ENCODE data around the gene TRIM24. TPM values are rescaled to one million over a fixed set of nuclear protein-coding genes. Genes with fewer than 3 reads are reported as not detected.

The TRIM24 gene
- total and polyA plus RNA-seq, 2 of the 13 experiments (the other 11 are each of a cell fraction or from before 2014, with no cell fraction given) = 100 to 106 TPM

GRCh38 chr7:138460176-138460648 lies at the start of gene TRIM24 (continued):
- TF ChIP-seq, protein P1, sequence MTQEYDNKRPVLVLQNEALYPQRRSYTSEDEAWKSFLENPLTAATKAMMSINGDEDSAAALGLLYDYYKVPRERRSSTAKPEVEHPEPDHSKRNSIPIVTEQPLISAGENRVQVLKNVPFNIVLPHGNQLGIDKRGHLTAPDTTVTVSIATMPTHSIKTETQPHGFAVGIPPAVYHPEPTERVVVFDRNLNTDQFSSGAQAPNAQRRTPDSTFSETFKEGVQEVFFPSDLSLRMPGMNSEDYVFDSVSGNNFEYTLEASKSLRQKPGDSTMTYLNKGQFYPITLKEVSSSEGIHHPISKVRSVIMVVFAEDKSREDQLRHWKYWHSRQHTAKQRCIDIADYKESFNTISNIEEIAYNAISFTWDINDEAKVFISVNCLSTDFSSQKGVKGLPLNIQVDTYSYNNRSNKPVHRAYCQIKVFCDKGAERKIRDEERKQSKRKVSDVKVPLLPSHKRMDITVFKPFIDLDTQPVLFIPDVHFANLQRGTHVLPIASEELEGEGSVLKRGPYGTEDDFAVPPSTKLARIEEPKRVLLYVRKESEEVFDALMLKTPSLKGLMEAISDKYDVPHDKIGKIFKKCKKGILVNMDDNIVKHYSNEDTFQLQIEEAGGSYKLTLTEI (CRISPR knock-in tag; conservative IDR thresholded peaks at IDR 0.05) = no peak
- TF ChIP-seq FOXP1 (IDR thresholded peaks at IDR 0.05) (no peak), FOXP1 (CRISPR knock-in tag; IDR thresholded peaks at IDR 0.05) (no peak), SPEN (CRISPR knock-in tag; IDR thresholded peaks at IDR 0.05; ENCODE audit: low read depth) (peak; percentile 68), NFE2L1 (CRISPR knock-in tag; IDR thresholded peaks at IDR 0.05; ENCODE audit: borderline replicate concordance) (no peak), HIVEP1 (CRISPR knock-in tag; IDR thresholded peaks at IDR 0.05) (peak; percentile 88), ZMAT5 (CRISPR knock-in tag; IDR thresholded peaks at IDR 0.05; ENCODE audit: borderline replicate concordance, low read depth) (no peak), ZEB1 (IDR thresholded peaks at IDR 0.05; ENCODE audit: insufficient replicate concordance, low read depth) (no peak), ARHGAP35 (CRISPR knock-in tag; IDR thresholded peaks at IDR 0.05; ENCODE audit: borderline replicate concordance) (no peak), ZNF501 (CRISPR knock-in tag; IDR thresholded peaks at IDR 0.05) (no peak), ZNF496 (CRISPR knock-in tag; IDR thresholded peaks at IDR 0.05; ENCODE audit: insufficient replicate concordance) (no peak), ZFAT (CRISPR knock-in tag; conservative IDR thresholded peaks at IDR 0.05) (no peak), ZNF878 (CRISPR knock-in tag; IDR thresholded peaks at IDR 0.05) (no peak), GLI4 (CRISPR knock-in tag; IDR thresholded peaks at IDR 0.05; ENCODE audit: borderline replicate concordance) (no peak; the same call in 1 of the 2 replicates), ZNF44 (CRISPR knock-in tag; IDR thresholded peaks at IDR 0.05) (no peak), ZNF792 (CRISPR knock-in tag; IDR thresholded peaks at IDR 0.05) (no peak), ZNF788 (CRISPR knock-in tag; IDR thresholded peaks at IDR 0.05; ENCODE audit: borderline replicate concordance) (peak; percentile 56; the same call in 1 of the 2 replicates), RARG (CRISPR knock-in tag; IDR thresholded peaks at IDR 0.05; ENCODE audit: low read depth) (no peak), KDM5A (IDR thresholded peaks at IDR 0.05; ENCODE audit: borderline replicate concordance, low read length) (no peak), HOXA7 (CRISPR knock-in tag; IDR thresholded peaks at IDR 0.05) (no peak), ARID2 (CRISPR knock-in tag; IDR thresholded peaks at IDR 0.05; ENCODE audit: borderline replicate concordance) (no peak), SETDB1 (CRISPR knock-in tag; IDR thresholded peaks at IDR 0.05; ENCODE audit: borderline replicate concordance) (no peak), XBP1 (CRISPR knock-in tag; IDR thresholded peaks at IDR 0.05) (no peak), KLF9 (CRISPR knock-in tag; IDR thresholded peaks at IDR 0.05; ENCODE audit: low read depth) (no peak), ZNF546 (CRISPR knock-in tag; conservative IDR thresholded peaks at IDR 0.05) (peak; percentile 80), ZNF777 (CRISPR knock-in tag; IDR thresholded peaks at IDR 0.05) (no peak)
- TF ChIP-seq, protein P2, sequence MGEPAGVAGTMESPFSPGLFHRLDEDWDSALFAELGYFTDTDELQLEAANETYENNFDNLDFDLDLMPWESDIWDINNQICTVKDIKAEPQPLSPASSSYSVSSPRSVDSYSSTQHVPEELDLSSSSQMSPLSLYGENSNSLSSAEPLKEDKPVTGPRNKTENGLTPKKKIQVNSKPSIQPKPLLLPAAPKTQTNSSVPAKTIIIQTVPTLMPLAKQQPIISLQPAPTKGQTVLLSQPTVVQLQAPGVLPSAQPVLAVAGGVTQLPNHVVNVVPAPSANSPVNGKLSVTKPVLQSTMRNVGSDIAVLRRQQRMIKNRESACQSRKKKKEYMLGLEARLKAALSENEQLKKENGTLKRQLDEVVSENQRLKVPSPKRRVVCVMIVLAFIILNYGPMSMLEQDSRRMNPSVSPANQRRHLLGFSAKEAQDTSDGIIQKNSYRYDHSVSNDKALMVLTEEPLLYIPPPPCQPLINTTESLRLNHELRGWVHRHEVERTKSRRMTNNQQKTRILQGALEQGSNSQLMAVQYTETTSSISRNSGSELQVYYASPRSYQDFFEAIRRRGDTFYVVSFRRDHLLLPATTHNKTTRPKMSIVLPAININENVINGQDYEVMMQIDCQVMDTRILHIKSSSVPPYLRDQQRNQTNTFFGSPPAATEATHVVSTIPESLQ (CRISPR knock-in tag; conservative IDR thresholded peaks at IDR 0.05) = 0 out of 2 replicates have a peak, but pooled peaks have one; percentile 15
- TF ChIP-seq, protein P3, sequence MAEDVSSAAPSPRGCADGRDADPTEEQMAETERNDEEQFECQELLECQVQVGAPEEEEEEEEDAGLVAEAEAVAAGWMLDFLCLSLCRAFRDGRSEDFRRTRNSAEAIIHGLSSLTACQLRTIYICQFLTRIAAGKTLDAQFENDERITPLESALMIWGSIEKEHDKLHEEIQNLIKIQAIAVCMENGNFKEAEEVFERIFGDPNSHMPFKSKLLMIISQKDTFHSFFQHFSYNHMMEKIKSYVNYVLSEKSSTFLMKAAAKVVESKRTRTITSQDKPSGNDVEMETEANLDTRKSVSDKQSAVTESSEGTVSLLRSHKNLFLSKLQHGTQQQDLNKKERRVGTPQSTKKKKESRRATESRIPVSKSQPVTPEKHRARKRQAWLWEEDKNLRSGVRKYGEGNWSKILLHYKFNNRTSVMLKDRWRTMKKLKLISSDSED (CRISPR knock-in tag; IDR thresholded peaks at IDR 0.05) = no peak
